ENCODE measurements around the gene LRRTM1.
A peak's percentile ranks its signal among the peaks of the same experiment; 100 is the strongest.

LRRTM1 gene

DNA sequence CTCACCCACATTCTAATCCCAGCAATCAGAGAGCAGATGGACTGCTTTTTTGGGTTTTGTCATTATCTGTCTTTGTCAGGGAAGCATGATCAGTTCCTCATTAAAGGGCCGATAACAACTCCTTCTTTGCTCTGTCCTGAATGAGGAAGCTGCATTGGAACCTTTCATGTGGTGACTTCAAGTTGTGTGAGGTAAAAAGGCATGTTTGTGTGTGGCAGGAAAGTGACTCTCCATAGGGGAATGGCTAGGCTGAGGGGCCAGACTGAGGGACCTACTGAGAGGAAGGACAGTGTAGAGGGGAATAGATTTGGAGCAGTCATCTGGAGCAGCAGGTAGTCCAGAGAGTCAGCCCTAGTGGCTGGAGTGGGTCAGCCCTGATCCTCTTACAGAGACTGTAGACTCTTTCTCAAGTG is 23.6 kb upstream of the LRRTM1 start:
- H3K4me3 ChIP-seq (replicated peaks; ENCODE audit: low read depth, low read length) = no peak overlapping the region
- no peaks in the 10 kb centered on the region for H3K27me3 ChIP-seq (replicated peaks; ENCODE audit: control insufficient read depth, insufficient read depth, low read length)
- no peaks in the 10 kb centered on the region for H3K36me3 ChIP-seq (ENCODE audit: control insufficient read depth, insufficient read depth, low read length)
- TF ChIP-seq CTCF (IDR thresholded peaks at IDR 0.05; ENCODE audit: insufficient read depth, low read length, poor library complexity, severe bottlenecking) = no peak
- DNase-seq (ENCODE audit: extremely low read depth, insufficient read length) = no peak

DNA sequence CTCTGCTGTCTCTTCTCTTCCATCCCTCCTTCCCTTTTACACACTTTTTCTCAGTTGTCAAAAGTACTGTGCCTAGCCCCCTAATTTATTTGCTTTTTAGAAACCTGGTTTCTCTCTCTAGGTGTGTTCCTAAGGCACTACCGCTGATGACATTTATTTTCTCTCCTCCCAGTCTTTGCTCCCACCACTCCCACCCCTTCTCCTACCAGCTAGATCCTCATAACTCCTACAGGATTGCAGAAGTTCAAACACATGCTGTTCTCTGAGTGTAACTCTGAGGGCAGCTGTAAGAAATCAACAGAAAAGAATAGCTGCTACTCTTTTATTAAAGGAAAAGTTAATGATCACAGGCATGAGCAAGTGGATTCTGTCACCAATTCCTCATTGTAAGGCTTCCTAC is 22.3 kb upstream of the LRRTM1 start:
- H3K4me3 ChIP-seq (replicated peaks; ENCODE audit: low read depth, low read length) = no peak overlapping the region
- no peaks in the 10 kb centered on the region for H3K27me3 ChIP-seq (replicated peaks; ENCODE audit: control insufficient read depth, insufficient read depth, low read length)
- DNase-seq (ENCODE audit: extremely low read depth, insufficient read length) = no peak
- TF ChIP-seq CTCF (IDR thresholded peaks at IDR 0.05; ENCODE audit: insufficient read depth, low read length, poor library complexity, severe bottlenecking) = no peak
- H3K36me3 ChIP-seq (ENCODE audit: control insufficient read depth, insufficient read depth, low read length) = no peaks in the 10 kb centered on the region

GRCh38 chr2:80326214-80326613 is 21.7 kb upstream of the LRRTM1 start:
- DNase-seq (ENCODE audit: extremely low read depth, insufficient read length) = no peak
- Histone ChIP-seq H3K27me3 (replicated peaks; ENCODE audit: control insufficient read depth, insufficient read depth, low read length) (no peaks in the 10 kb centered on the region), H3K36me3 (ENCODE audit: control insufficient read depth, insufficient read depth, low read length) (no peaks in the 10 kb centered on the region), H3K4me3 (replicated peaks; ENCODE audit: low read depth, low read length) (no peak overlapping the region)
- peak; percentile 12 for TF ChIP-seq CTCF (IDR thresholded peaks at IDR 0.05; ENCODE audit: insufficient read depth, low read length, poor library complexity, severe bottlenecking)

DNA sequence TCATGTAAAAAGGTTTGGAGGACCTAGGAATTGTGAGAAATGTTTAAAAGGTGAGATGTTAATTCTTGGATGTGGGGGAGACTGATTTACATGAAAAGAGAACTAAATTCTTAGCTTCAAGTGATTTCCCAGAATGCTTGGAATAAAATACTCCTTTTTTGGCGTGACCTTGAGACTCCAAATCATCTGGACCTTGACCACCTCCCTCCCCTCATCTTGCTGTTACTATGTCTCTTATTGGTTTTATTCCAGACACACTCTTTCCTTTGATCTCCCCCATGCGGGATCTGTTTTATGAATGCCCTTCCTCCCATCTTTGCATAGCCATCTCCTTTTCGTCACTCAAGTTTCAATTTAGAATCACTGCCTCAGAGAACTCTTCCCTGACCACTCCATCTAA is 20.0 kb upstream of the LRRTM1 start:
- no peaks in the 10 kb centered on the region for H3K27me3 ChIP-seq (replicated peaks; ENCODE audit: control insufficient read depth, insufficient read depth, low read length)
- no peak for DNase-seq (ENCODE audit: extremely low read depth, insufficient read length)
- no peaks in the 10 kb centered on the region for H3K36me3 ChIP-seq (ENCODE audit: control insufficient read depth, insufficient read depth, low read length)
- TF ChIP-seq CTCF (IDR thresholded peaks at IDR 0.05; ENCODE audit: insufficient read depth, low read length, poor library complexity, severe bottlenecking) = no peak
- H3K4me3 ChIP-seq (replicated peaks; ENCODE audit: low read depth, low read length) = no peak overlapping the region

GRCh38 chr2:80323610-80324009 is 19.1 kb upstream of the LRRTM1 start:
- H3K27me3 ChIP-seq (replicated peaks; ENCODE audit: control insufficient read depth, insufficient read depth, low read length) = no peaks in the 10 kb centered on the region
- TF ChIP-seq CTCF (IDR thresholded peaks at IDR 0.05; ENCODE audit: insufficient read depth, low read length, poor library complexity, severe bottlenecking) = no peak
- no peak overlapping the region for H3K4me3 ChIP-seq (replicated peaks; ENCODE audit: low read depth, low read length)
- no peaks in the 10 kb centered on the region for H3K36me3 ChIP-seq (ENCODE audit: control insufficient read depth, insufficient read depth, low read length)
- DNase-seq (ENCODE audit: extremely low read depth, insufficient read length) = no peak

DNA sequence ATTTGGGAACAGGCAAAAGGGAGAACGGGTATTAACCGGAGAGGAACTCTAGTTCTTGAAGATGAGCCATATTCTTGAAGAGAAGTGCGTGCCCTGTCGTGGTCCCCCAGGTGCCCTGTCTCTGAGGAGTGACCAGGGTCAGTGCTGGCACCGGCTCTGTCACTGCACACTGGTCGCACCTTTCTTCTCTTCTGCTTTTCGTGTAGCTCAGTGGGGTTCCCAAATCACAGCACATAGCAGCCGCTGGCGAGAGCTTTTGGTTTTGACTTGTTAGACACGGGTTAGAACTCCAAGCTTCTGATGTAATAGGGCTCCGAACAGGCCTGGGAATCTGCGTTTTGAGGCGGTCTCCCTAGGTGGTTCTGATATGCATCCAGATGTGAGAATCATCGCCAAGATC is 18.4 kb upstream of the LRRTM1 start:
- no peak overlapping the region for H3K4me3 ChIP-seq (replicated peaks; ENCODE audit: low read depth, low read length)
- TF ChIP-seq CTCF (IDR thresholded peaks at IDR 0.05; ENCODE audit: insufficient read depth, low read length, poor library complexity, severe bottlenecking) = no peak
- no peaks in the 10 kb centered on the region for H3K27me3 ChIP-seq (replicated peaks; ENCODE audit: control insufficient read depth, insufficient read depth, low read length)
- H3K36me3 ChIP-seq (ENCODE audit: control insufficient read depth, insufficient read depth, low read length) = no peaks in the 10 kb centered on the region
- DNase-seq (ENCODE audit: extremely low read depth, insufficient read length) = no peak

All from GM06990 (cell line).